ENCODE measurements around the gene CD177. TPM values are rescaled to one million over a fixed set of nuclear protein-coding genes. Genes with fewer than 3 reads are reported as not detected.

The CD177 gene, protein sequence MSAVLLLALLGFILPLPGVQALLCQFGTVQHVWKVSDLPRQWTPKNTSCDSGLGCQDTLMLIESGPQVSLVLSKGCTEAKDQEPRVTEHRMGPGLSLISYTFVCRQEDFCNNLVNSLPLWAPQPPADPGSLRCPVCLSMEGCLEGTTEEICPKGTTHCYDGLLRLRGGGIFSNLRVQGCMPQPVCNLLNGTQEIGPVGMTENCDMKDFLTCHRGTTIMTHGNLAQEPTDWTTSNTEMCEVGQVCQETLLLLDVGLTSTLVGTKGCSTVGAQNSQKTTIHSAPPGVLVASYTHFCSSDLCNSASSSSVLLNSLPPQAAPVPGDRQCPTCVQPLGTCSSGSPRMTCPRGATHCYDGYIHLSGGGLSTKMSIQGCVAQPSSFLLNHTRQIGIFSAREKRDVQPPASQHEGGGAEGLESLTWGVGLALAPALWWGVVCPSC
- total RNA-seq, result 3.1 TPM
- long read RNA-seq, partial matches to known transcripts, result 0 of 4 reads
- long read RNA-seq, other reads (novel, unspliced or antisense), result 0 of 4 reads

DNA sequence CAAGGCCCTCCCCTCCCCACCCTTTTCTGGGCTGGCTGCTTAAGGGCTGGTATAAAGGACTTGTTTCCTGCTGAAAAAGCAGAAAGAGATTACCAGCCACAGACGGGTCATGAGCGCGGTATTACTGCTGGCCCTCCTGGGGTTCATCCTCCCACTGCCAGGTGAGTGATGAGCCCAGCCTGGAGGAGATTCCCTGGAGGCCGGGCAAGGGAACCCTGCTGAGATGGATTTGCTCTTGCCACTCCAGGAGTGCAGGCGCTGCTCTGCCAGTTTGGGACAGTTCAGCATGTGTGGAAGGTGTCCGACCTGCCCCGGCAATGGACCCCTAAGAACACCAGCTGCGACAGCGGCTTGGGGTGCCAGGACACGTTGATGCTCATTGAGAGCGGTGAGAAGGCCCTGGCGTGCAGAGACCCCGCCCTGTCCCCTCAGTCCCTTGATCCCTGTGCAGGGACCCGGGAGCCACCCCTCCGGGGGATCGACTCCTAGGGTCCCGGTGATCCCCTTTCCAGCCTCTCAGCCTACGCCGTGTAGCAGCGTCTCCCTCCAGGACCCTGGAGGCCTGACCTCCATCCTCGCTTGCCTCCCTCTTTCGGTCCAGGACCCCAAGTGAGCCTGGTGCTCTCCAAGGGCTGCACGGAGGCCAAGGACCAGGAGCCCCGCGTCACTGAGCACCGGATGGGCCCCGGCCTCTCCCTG, at the start of gene CD177:
Gene CD177 (plus strand): TSS at position 81 of the 699 bp plus-strand sequence. CDS start 29 bp downstream, at position 110.
- no peaks in the 10 kb centered on the region for H3K36me3 ChIP-seq
- DNase-seq (no peak), ATAC-seq (no peak)
- H3K9me3 ChIP-seq, result no peaks in the 10 kb centered on the region
- H3K27me3 ChIP-seq, result no peaks in the 10 kb centered on the region
- no peak within 1 kb of the TSS for H3K27ac ChIP-seq
- TF ChIP-seq, protein P1, sequence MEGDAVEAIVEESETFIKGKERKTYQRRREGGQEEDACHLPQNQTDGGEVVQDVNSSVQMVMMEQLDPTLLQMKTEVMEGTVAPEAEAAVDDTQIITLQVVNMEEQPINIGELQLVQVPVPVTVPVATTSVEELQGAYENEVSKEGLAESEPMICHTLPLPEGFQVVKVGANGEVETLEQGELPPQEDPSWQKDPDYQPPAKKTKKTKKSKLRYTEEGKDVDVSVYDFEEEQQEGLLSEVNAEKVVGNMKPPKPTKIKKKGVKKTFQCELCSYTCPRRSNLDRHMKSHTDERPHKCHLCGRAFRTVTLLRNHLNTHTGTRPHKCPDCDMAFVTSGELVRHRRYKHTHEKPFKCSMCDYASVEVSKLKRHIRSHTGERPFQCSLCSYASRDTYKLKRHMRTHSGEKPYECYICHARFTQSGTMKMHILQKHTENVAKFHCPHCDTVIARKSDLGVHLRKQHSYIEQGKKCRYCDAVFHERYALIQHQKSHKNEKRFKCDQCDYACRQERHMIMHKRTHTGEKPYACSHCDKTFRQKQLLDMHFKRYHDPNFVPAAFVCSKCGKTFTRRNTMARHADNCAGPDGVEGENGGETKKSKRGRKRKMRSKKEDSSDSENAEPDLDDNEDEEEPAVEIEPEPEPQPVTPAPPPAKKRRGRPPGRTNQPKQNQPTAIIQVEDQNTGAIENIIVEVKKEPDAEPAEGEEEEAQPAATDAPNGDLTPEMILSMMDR (IDR thresholded peaks at IDR 0.05), result no peak
- H3K4me3 ChIP-seq, result no peak within 1 kb of the TSS
- H3K4me1 ChIP-seq, result no peaks in the 10 kb centered on the region
- intact Hi-C loops (cut with DNase I), result no loop called here

DNA sequence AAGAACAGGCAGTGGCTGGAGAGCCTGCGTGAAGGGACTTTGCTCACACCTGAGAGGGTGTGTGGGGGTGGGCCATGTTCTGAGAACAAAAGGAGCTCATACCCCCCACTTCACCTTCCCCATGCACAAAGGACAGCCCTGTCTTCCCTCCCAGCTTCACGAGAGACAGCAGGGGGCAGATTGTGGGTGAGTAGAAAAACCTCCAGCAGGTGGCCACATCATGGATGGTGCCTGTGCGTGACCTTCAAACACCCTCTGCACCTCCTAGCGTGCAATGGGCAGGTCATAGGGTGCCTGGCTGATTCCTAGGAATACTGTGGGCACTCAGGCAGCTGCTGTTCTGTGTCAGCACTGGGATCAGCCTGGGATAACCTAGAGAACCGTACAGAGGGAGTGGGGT, 47.8 kb upstream of the CD177 start:
- no peaks in the 10 kb centered on the region for H3K36me3 ChIP-seq
- H3K4me3 ChIP-seq, result no peak overlapping the region
- ATAC-seq, result no peak
- no peaks in the 10 kb centered on the region for H3K4me1 ChIP-seq
- intact Hi-C loops (cut with DNase I), result no loop called here
- H3K27ac ChIP-seq, result no peak overlapping the region
- no peak for DNase-seq
- no peaks in the 10 kb centered on the region for H3K27me3 ChIP-seq
- no peaks in the 10 kb centered on the region for H3K9me3 ChIP-seq
- TF ChIP-seq, protein P1 (IDR thresholded peaks at IDR 0.05), result no peak

GRCh38 chr19:43306097-43306496, 47.4 kb upstream of the CD177 start:
- TF ChIP-seq, protein P1 (IDR thresholded peaks at IDR 0.05), result no peak
- Histone ChIP-seq H3K9me3 (no peaks in the 10 kb centered on the region), H3K36me3 (no peaks in the 10 kb centered on the region), H3K4me3 (no peak overlapping the region), H3K27ac (no peak overlapping the region), H3K4me1 (no peaks in the 10 kb centered on the region), H3K27me3 (no peaks in the 10 kb centered on the region)
- DNase-seq, result no peak
- ATAC-seq, result no peak
- intact Hi-C loops (cut with DNase I), result no loop called here

DNA sequence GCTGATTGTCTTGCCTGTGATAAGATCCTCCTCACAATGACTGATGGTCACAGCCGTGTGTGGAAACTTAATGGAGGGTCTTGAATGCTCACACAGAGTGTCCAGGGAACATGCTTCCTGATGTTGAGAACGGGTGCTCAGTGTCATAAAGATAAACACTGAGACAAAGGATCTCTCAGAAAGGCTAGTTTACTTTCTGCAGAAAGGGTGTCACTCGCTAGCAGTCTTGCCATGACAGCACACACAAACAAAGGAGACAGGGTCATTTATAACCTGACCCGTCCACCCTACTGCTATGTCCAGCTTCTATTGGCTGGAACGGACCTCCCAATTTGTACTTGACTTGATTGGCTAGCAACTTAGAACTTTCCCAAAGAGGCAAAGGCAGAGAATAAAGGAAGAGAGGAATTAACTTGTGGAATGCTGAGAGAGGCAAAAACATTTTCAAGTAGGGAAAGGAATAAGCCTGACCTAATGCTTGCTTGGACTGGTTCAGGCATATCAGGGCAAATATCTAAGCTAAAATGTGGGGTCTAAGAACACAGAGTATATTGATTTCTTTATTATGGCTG, 45.2 kb upstream of the CD177 start:
- H3K27me3 ChIP-seq, result no peaks in the 10 kb centered on the region
- intact Hi-C loops (cut with DNase I), result no loop called here
- no peak for ATAC-seq

DNA sequence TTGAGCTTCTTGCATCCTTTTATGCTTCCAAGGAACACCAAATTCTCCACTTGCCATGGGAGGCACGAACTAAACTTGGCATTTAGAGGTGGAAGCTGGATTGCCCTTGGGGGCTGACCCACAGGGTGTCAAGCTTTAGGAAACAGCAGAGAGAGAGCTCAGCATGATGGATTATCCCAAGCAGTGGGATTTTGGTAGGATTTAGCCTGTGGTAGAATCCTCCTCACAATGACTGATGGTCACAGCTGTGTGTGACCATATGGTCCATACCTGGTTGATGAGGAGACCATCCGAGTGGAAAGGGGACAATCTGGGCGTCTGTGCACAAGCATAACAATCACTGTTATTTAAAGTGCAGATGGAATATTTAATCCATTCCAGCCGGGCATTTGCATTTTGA, 44.0 kb upstream of the CD177 start:
- Histone ChIP-seq H3K4me1 (no peaks in the 10 kb centered on the region), H3K27ac (no peak overlapping the region), H3K27me3 (no peaks in the 10 kb centered on the region), H3K4me3 (no peak overlapping the region), H3K9me3 (no peaks in the 10 kb centered on the region), H3K36me3 (no peaks in the 10 kb centered on the region)
- intact Hi-C loops (cut with DNase I), result no loop called here
- ATAC-seq, result no peak
- TF ChIP-seq, protein P1 (IDR thresholded peaks at IDR 0.05), result no peak
- no peak for DNase-seq

More for the DNA sequence above, 45.2 kb upstream of the CD177 start:
- H3K4me1 ChIP-seq, result no peaks in the 10 kb centered on the region
- no peak overlapping the region for H3K27ac ChIP-seq
- H3K36me3 ChIP-seq, result no peaks in the 10 kb centered on the region
- no peaks in the 10 kb centered on the region for H3K9me3 ChIP-seq
- no peak overlapping the region for H3K4me3 ChIP-seq
- DNase-seq, result no peak
- TF ChIP-seq, protein P1 (IDR thresholded peaks at IDR 0.05), result no peak

Data from upper lobe of right lung (tissue), 1 donor.